HepG2 (cell line): ENCODE results near the gene SNX2. TPM values are rescaled to one million over a fixed set of nuclear protein-coding genes. Genes with fewer than 3 reads are reported as not detected.

Experiments used
- ATAC-seq: fragments of 200-7000 bp; cut with Tn5 transposase; 3 replicates; pipeline ENCODE4 v1.9.1; 2020; ENCODE audit warnings: mild to moderate bottlenecking, moderate library complexity
- BruUV-seq: library from RNA; stranded (reverse); fragments of 400-500 nt; replicated peaks from 2 replicates; lab custom pipeline; 2021; lab: Mats Ljungman, UMichigan
- CTCF ChIA-PET: fragments of 300-600 bp; formaldehyde crosslinking; extraction: SDS; loops from one replicate; lab custom pipeline; 2021; ENCODE audit warnings: low total read pairs, inconsistent platforms, low intra/inter-chr PET ratio; lab: Yijun Ruan, JAX
- POLR2A ChIA-PET: fragments of 350-600 bp; sonication (Branson Sonifier 250); formaldehyde crosslinking; loops from one replicate; lab custom pipeline; 2020; ENCODE audit warnings: antibody characterized with exemption, inconsistent platforms; lab: Yijun Ruan, JAX
- DNase-seq: peaks from one replicate; pipeline ENCODE4 v3.0.0-alpha.2; 2015; ENCODE audit warnings: low spot score
- FAIRE-seq: peaks from 3 replicates; lab custom pipeline; 2011; peaks lifted over from hg19 to GRCh38; lab: Jason Lieb, UNC
- H2AFZ ChIP-seq: one replicate; pipeline ENCODE4 v1.6.1; 2011; ENCODE audit warnings: low read length, inconsistent platforms
- H3K27ac ChIP-seq: fragments of 300-600 bp; 3 replicates; pipeline ENCODE4 v1.8.0; 2011; ENCODE audit warnings: mixed run types, mild to moderate bottlenecking, mixed read lengths, low read length, inconsistent platforms; ENCODE audit not compliant: insufficient read depth; ENCODE audit errors: extremely low read length
- H3K27me3 ChIP-seq, 2 experiments: fragments of 200-600 bp in 1 of 2; 2 replicates in 1 of 2; 3 replicates in 1 of 2; pipeline versions ENCODE4 v1.6.0 to v1.8.0; 2011; ENCODE audit warnings: low read length in 2 of 2, mild to moderate bottlenecking in 2 of 2, moderate library complexity in 2 of 2, inconsistent platforms in 1 of 2; ENCODE audit not compliant: insufficient read depth in 2 of 2, control insufficient read depth in 1 of 2
- H3K36me3 ChIP-seq, 2 experiments: fragments of 200-600 bp in 1 of 2; replicated peaks in 1 of 2; 2 replicates in 1 of 2; 3 replicates in 1 of 2; pipeline versions ENCODE4 v1.5.1 to v1.8.0; 2011; ENCODE audit warnings: low read length in 2 of 2, inconsistent platforms in 1 of 2; ENCODE audit not compliant: insufficient read depth in 2 of 2, control insufficient read depth in 1 of 2
- H3K4me1 ChIP-seq: 2 replicates; pipeline ENCODE4 v1.5.1; 2012; ENCODE audit warnings: low read length, inconsistent platforms; ENCODE audit not compliant: insufficient read depth
- H3K4me2 ChIP-seq: 2 replicates; pipeline ENCODE4 v1.6.0; 2011; ENCODE audit warnings: low read depth, low read length, inconsistent platforms
- H3K4me3 ChIP-seq, 3 experiments: fragments of 200-600 bp in 1 of 3; sonication (generic), shearing (Covaris generic) in 1 of 3; replicated peaks in 1 of 3; 2 replicates each; pipeline ENCODE4 v1.5.1; 2011 to 2016; ENCODE audit warnings: low read length in 3 of 3, inconsistent platforms in 2 of 3, low read depth in 2 of 3, mild to moderate bottlenecking in 2 of 3, control low read depth in 1 of 3, mixed read lengths in 1 of 3; ENCODE audit not compliant: insufficient read depth in 1 of 3
- H3K79me2 ChIP-seq: one replicate; pipeline ENCODE4 v1.6.1; 2011; ENCODE audit warnings: low read length, inconsistent platforms; ENCODE audit not compliant: insufficient read depth
- H3K9ac ChIP-seq: 2 replicates; pipeline ENCODE4 v1.6.0; 2011; ENCODE audit warnings: mild to moderate bottlenecking, low read depth, low read length, inconsistent platforms; ENCODE audit not compliant: insufficient read depth
- H3K9me3 ChIP-seq: 2 replicates; pipeline ENCODE4 v1.5.1; 2012; ENCODE audit warnings: mild to moderate bottlenecking, low read length
- H4K20me1 ChIP-seq: 2 replicates; pipeline ENCODE4 v1.6.0; 2011; ENCODE audit warnings: inconsistent platforms, mild to moderate bottlenecking, low read length, moderate library complexity; ENCODE audit not compliant: insufficient read depth
- ERF ChIP-seq: IDR thresholded peaks from 2 replicates; pipeline ENCODE4 v1.6.1; 2018; ENCODE audit warnings: missing biosample characterization, missing genetic modification reagents
- MLLT10 ChIP-seq: sonication (generic); formaldehyde crosslinking; IDR thresholded peaks from 2 replicates; pipeline ENCODE4 v1.4.0; 2020; ENCODE audit warnings: missing genetic modification reagents
- PRDM10 ChIP-seq: sonication (generic); formaldehyde crosslinking; IDR thresholded peaks from 2 replicates; pipeline ENCODE4 v1.4.0; 2020; ENCODE audit warnings: low read depth, missing genetic modification reagents
- ZBTB20 ChIP-seq: sonication (generic); formaldehyde crosslinking; IDR thresholded peaks from 2 replicates; pipeline ENCODE4 v1.8.1; 2023; ENCODE audit warnings: missing genetic modification reagents, low read depth, mild to moderate bottlenecking, borderline replicate concordance
- ZNF33B ChIP-seq: sonication (generic); formaldehyde crosslinking; IDR thresholded peaks from 2 replicates; pipeline ENCODE4 v1.5.1; 2020; ENCODE audit warnings: mild to moderate bottlenecking, missing genetic modification reagents
- ZSCAN22 ChIP-seq: sonication (generic); formaldehyde crosslinking; IDR thresholded peaks from 2 replicates; pipeline ENCODE4 v1.4.0; 2020; ENCODE audit warnings: mild to moderate bottlenecking, missing genetic modification reagents
- WGBS: methylation state at CpG from one replicate; pipeline ENCODE4 v1.1.6; 2017; ENCODE audit warnings: low lambda C conversion rate; 5-methylcytosine and 5-hydroxymethylcytosine counted together
- in situ Hi-C: cut with HindIII; loops from 2 replicates; pipeline ENCODE4 v1.10.0; 2017; ENCODE audit warnings: low pct_unique_long_range_greater_than_20kb; ENCODE audit not compliant: extremely low pct_ligation_motif_present
- intact Hi-C: fragments of 100-400 bp; cut with micrococcal nuclease; formaldehyde crosslinking; loops from one replicate; pipeline ENCODE4 v1.10.0; 2022; ENCODE audit not compliant: unreplicated experiment
- polyA plus RNA-seq, 8 experiments: library from polyadenylated mRNA; depleted of rRNA in 3 of 8; stranded (reverse) in 7 of 8; unstranded in 1 of 8; fragments of >200 nt; fragmentation: Illumina TruSeq in 4 of 8; extraction: Trizol in 4 of 8; gene quantifications; 2 replicates each; pipeline versions ENCODE4 v1.2.1 to v1.2.3, GENCODE V29; 2011 to 2016; ENCODE audit warnings: low read depth in 4 of 8, missing spikeins in 1 of 8, mixed read lengths in 1 of 8; ENCODE audit not compliant: insufficient read depth in 1 of 8
- total RNA-seq, 5 experiments: library from RNA; depleted of rRNA; stranded (reverse); fragments of >200 nt; fragmentation: Illumina TruSeq; extraction: Trizol; gene quantifications; 2 replicates each; pipeline ENCODE4 v1.2.3, GENCODE V29; 2016; ENCODE audit warnings: low read depth in 1 of 5

Gene SNX2
- total and polyA plus RNA-seq, 2 of the 13 experiments (the other 11 are each of a cell fraction or from before 2014, with no cell fraction given), result 26.4 to 78.8 TPM

DNA sequence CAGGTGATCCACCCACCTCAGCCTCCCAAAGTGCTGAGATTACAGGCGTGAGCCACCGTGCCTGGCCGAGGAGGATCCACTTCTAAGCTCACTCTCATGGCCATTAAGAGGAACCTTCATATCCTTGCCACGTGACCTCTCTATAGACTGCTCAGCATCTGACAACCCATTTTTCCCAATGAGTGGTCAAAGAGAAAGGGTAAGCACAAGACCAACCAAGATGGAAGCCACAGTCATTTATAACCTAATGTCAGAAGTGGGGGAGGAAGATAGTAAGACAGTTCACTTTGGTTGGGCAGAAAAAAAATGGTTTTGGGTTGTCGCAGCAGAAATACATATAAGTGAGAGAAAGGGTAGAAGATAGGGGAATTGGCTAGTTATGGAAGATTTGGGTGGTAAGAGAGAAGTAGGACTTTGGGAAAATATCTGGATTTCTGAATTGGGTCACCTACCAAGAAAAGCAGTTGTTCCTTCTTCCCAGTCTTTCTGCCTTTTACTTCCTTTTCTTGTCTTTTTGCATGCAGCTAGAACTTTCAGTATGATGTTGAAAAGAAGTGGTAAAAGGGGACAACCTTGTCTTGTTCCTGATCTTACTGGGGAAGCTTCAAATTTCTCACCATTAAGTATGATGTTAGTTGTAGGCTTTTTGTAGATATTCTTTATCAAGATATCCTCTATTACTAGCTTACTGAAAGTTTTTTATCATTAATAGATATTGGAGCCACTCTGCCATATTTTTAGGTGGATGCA, 15.6 kb downstream of the SNX2 start:
- Histone ChIP-seq H3K9ac (no peak overlapping the region), H3K36me3 (no peaks in the 10 kb centered on the region; a peak in 1 of 5 replicates), H3K4me1 (peaks cover 14% of the 10 kb centered on the region), H3K79me2 (peaks cover 51% of the 10 kb centered on the region), H3K27me3 (no peaks in the 10 kb centered on the region), H3K4me2 (no peak overlapping the region), H2AFZ (no peak overlapping the region), H4K20me1 (no peaks in the 10 kb centered on the region; the same call in 1 of the 2 replicates), H3K27ac (no peak overlapping the region), H3K9me3 (no peaks in the 10 kb centered on the region), H3K4me3 (no peak overlapping the region)
- ChIA-PET POLR2A (no interaction called here), CTCF (no interaction called here)
- DNase-seq, result no peak
- WGBS, result 98% methylated on average over 5 of the region's 5 CpGs
- no peak for TF ChIP-seq ZBTB20
- TF ChIP-seq ZSCAN22 (CRISPR knock-in tag), result no peak
- no peak for TF ChIP-seq MLLT10
- TF ChIP-seq ZNF33B, result no peak
- intact Hi-C loops (no loop called here), in situ Hi-C loops (no loop called here)
- ATAC-seq, result no peak
- FAIRE-seq, result no peak
- no TSS peak for BruUV-seq

- no peaks in the 10 kb centered on the region for H3K27me3 ChIP-seq
- no peak for FAIRE-seq
- no peaks in the 10 kb centered on the region for H3K9me3 ChIP-seq
- POLR2A ChIA-PET, result no interaction called here
- no peak overlapping the region for H2AFZ ChIP-seq
- no TSS peak for BruUV-seq
- H3K4me1 ChIP-seq, result no peaks in the 10 kb centered on the region
- no peaks in the 10 kb centered on the region for H4K20me1 ChIP-seq
- H3K4me3 ChIP-seq, result no peak overlapping the region
- intact Hi-C loops, result no loop called here
- no peak overlapping the region for H3K27ac ChIP-seq
- H3K4me2 ChIP-seq, result no peak overlapping the region
- WGBS, result 100% methylated on average over 2 of the region's 2 CpGs
- ATAC-seq, result no peak
- H3K79me2 ChIP-seq, result no peaks in the 10 kb centered on the region
- DNase-seq, result no peak
- in situ Hi-C loops, result no loop called here
- TF ChIP-seq PRDM10 (CRISPR knock-in tag) (0 out of 2 replicates have a peak, but pooled peaks have one; percentile 22), ERF (CRISPR knock-in tag) (no peak)
- peaks cover 3 to 36% of the 10 kb centered on the region in 2 experiments; a peak in 4 of 5 replicates for H3K36me3 ChIP-seq
- no peak overlapping the region for H3K9ac ChIP-seq
- CTCF ChIA-PET, result no interaction called here
These were observed 30.6 kb downstream of the SNX2 start for GRCh38 chr5:122805481-122805880.
